ENCODE results near the gene CACNG1.
"Not testable (repeated sequence)": the region's sequence is repeated elsewhere in the genome, so short reads cannot be mapped to it uniquely, and the experiment has no call there.

The CACNG1 gene

DNA sequence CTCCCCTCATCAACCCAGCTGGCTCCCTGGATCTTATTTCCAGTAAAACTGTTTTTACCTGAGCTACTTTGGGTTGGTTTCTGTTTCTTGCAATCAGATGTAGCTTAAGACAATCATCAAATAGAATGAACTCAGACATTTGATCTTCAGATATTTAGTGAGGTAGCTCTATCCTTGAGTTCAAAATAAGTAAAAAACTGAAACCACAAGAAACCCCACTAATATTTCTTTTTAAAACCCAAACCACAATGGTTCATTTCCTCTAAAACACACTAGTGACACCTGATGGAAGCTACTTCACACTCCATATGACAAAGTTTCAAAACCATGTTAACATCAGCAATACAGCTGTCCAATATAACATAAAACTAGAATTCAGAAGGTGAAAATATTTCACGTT is 37.8 kb downstream of the CACNG1 start:
- DNase-seq: no peak

GRCh38 chr17:67085406-67085805 is 41.1 kb downstream of the CACNG1 start:
- no peak for DNase-seq

DNA sequence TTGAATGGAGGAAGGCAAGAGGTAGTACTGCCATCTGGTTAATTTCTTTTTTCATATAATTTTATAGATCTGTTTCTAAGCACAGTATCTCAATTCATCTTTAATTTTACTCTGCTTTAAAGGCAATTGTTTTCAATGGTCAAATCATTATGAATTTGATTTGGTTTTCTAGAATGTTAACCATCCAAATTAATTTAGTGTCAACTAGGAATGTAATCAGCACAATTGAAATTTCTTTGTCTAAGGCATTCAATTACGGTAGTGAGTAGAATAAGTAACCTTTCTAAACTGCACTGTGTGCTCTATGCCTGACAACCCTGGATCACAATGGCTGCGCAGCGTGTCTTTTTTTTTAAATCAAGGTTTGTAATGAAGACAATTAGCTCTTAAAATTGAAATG is 44.3 kb downstream of the CACNG1 start:
- DNase-seq: no peak

DNA sequence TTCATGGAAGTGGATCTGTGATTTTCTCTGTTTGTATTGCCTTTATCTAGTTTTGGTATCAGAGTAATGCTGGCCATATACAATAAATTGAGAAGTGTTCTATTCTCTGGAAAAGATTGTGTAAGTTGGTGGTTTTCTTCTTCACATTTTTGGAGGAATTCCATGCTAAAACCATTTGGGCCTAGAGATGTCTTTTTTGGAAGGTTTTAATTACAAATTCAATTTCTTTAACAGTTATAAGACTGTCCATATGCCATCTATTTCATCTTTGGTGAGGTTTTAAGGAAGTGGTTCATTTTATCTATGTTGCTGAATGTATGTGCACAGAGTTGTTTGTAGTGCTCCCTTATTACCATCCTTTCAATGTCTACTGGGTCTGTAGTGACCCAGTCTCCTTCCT is 46.0 kb downstream of the CACNG1 start:
- no peak for DNase-seq

- no peak for DNase-seq
Measured at GRCh38 chr17:67092291-67092690, 47.9 kb downstream of the CACNG1 start.

- not testable (repeated sequence) for DNase-seq
Measured at GRCh38 chr17:67092710-67093109, 48.4 kb downstream of the CACNG1 start.

- no peak for DNase-seq
Measured at GRCh38 chr17:67093348-67093747, 49.0 kb downstream of the CACNG1 start.

DNA sequence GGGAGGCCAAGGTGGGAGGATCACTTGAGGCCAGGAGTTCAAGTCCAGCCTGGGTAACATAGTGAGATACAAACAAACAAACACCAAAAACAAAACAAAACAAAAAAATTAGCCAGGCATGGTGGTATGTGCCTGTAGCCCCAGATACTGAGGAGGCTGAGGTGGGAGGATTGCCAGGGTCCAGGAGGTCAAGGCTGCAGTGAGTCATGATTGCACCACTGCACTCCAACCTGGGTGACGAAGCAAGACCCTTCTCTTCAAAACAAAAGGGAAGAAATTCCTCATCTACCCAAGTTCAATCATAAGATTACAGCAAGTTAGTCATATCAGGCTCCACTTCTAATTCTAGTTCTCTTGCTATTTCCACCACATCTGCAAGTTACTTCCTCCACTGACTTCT is 50.9 kb downstream of the CACNG1 start:
- DNase-seq: peak; percentile 91

DNA sequence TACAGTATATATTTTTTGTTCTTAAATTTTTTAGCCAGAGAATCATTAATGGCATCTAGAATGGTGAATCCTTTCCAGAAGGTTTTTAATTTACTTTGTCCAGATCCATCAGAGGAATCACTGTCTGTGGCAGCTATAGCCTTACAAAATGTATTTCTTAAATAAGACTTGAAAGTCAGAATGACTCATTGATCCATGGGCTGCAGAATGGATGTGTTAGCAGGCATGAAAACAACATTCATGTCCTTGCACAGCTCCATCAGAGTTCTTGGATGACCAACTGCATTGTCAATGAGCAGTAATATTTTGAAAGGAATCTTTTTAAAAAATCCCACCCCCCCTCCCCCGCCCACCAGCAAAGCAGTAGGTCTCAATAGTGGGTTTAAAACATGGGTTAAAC is 51.4 kb downstream of the CACNG1 start:
- peak; percentile 38 for DNase-seq

DNA sequence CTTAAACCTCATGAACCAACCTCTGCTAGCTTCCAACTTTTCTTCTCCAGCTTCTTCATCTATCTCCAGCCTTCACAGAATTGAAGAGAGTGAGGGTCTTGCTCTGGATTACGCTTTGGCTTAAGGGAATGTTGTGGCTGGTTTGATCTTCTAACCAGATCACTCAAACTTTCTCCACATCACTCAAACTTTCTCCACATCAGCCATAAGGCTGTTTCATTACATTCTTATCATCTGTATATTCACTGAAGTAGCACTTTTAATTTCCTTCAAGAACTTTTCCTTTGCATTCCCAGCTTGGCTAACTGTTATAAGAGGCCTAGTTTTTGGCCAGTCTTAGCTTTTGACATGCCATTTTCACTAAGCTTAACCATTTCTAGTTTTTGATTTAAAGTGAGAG is 52.3 kb downstream of the CACNG1 start:
- no peak for DNase-seq

- DNase-seq: no peak
Measured at GRCh38 chr17:67098006-67098405, 53.7 kb downstream of the CACNG1 start.

GRCh38 chr17:67104641-67105040 is 60.3 kb downstream of the CACNG1 start:
- not testable (repeated sequence) for DNase-seq

- peak; percentile 65 for DNase-seq
Measured at GRCh38 chr17:67105213-67105612, 60.9 kb downstream of the CACNG1 start.
